ENCODE results near the gene OSCAR.

DNA sequence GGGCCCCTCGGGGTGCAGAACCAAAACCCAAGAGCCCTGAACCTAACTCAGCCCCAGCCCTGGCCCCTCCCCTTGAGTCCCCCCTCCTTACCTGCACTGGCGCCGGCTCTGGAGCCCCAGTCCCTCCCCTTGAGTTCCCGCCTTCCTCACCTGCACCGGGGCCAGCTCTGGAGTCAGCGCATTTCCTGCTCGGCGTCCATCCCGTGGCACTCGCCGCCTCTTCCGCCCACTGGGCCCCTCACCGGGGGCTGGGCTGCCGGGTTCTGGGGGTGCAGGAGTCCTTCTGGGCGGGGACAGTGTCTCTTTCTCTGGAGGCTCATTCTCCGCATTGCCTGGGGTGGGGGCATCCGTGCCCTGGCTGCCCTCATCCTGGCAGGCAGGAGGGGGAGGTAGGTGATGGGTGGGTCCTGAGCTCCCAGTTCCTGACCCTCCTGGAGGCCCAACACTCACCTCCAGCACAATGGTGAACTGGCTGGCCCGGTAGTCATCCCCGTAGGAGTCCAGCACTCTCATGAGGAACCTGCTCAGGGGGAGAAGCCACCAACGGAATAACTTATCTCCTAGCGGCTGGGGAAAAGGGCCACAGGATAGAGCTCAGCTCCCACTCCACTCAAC is 7.4 kb upstream of the OSCAR start:
- TF ChIP-seq, protein P1, sequence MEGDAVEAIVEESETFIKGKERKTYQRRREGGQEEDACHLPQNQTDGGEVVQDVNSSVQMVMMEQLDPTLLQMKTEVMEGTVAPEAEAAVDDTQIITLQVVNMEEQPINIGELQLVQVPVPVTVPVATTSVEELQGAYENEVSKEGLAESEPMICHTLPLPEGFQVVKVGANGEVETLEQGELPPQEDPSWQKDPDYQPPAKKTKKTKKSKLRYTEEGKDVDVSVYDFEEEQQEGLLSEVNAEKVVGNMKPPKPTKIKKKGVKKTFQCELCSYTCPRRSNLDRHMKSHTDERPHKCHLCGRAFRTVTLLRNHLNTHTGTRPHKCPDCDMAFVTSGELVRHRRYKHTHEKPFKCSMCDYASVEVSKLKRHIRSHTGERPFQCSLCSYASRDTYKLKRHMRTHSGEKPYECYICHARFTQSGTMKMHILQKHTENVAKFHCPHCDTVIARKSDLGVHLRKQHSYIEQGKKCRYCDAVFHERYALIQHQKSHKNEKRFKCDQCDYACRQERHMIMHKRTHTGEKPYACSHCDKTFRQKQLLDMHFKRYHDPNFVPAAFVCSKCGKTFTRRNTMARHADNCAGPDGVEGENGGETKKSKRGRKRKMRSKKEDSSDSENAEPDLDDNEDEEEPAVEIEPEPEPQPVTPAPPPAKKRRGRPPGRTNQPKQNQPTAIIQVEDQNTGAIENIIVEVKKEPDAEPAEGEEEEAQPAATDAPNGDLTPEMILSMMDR (IDR thresholded peaks at IDR 0.05): no peak
- TF ChIP-seq POLR2A (IDR thresholded peaks at IDR 0.05; ENCODE audit: low read depth): no peak

All from esophagus muscularis mucosa (tissue), 3 donors.